Fibroblast of mammary gland (primary cell): ENCODE results near the gene BRD3OS.

Source experiments
- DNase-seq: peaks from one replicate; pipeline ENCODE4 v3.0.0-alpha.2; 2010; ENCODE audit warnings: low read depth
- H3K4me3 ChIP-seq: 2 replicates; pipeline ENCODE4 v1.5.1; 2011; ENCODE audit warnings: low read depth, mild to moderate bottlenecking, low read length, moderate library complexity; ENCODE audit not compliant: control insufficient read depth
- TF ChIP-seq, protein P1 (sequence below): conservative IDR thresholded peaks from 2 replicates; pipeline ENCODE4 v1.5.1; 2011; ENCODE audit warnings: low read depth, low read length, inconsistent platforms; ENCODE audit not compliant: control insufficient read depth, insufficient read depth

The BRD3OS gene

DNA sequence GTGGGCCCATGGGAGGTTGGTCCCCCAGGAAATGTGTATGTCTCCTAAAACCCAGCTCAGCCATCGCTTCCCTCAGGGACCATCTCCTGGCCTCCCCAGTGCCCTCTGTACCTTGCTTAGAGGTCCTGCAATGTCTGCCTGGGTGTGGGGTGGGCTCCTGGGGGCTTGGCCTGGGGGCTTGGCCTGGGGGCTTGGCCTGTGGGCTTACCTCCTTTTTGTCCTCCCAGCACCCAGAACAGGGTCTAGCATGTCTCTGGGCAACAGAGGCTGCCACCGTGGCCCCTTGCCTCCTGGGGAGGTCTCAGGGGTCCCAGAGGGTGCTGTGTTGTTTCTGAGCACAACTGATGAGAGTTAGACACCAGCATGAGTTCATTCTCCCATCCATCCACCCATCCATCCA is 22.5 kb upstream of the BRD3OS start:
- no peak overlapping the region for H3K4me3 ChIP-seq
- DNase-seq: no peak
- TF ChIP-seq, protein P1, sequence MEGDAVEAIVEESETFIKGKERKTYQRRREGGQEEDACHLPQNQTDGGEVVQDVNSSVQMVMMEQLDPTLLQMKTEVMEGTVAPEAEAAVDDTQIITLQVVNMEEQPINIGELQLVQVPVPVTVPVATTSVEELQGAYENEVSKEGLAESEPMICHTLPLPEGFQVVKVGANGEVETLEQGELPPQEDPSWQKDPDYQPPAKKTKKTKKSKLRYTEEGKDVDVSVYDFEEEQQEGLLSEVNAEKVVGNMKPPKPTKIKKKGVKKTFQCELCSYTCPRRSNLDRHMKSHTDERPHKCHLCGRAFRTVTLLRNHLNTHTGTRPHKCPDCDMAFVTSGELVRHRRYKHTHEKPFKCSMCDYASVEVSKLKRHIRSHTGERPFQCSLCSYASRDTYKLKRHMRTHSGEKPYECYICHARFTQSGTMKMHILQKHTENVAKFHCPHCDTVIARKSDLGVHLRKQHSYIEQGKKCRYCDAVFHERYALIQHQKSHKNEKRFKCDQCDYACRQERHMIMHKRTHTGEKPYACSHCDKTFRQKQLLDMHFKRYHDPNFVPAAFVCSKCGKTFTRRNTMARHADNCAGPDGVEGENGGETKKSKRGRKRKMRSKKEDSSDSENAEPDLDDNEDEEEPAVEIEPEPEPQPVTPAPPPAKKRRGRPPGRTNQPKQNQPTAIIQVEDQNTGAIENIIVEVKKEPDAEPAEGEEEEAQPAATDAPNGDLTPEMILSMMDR: no peak

DNA sequence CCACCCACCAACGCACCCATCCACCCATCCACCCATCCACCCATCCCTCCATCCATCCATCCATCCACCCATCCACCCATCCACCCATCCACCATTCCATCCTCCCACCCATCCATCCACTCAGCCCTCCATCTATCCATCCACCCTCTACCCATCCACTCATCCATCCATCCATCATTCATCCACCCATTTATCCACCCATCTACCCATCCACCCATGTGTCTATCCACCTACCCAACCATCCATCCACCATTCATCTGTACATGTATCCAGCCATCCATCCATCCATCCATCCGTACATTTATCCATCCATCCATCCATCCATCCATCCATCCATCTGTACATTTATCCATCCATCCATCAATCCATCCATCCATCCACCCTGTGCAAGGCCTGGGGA is 22.0 kb upstream of the BRD3OS start:
- H3K4me3 ChIP-seq: no peak overlapping the region
- TF ChIP-seq, protein P1: no peak
- DNase-seq: no peak

DNA sequence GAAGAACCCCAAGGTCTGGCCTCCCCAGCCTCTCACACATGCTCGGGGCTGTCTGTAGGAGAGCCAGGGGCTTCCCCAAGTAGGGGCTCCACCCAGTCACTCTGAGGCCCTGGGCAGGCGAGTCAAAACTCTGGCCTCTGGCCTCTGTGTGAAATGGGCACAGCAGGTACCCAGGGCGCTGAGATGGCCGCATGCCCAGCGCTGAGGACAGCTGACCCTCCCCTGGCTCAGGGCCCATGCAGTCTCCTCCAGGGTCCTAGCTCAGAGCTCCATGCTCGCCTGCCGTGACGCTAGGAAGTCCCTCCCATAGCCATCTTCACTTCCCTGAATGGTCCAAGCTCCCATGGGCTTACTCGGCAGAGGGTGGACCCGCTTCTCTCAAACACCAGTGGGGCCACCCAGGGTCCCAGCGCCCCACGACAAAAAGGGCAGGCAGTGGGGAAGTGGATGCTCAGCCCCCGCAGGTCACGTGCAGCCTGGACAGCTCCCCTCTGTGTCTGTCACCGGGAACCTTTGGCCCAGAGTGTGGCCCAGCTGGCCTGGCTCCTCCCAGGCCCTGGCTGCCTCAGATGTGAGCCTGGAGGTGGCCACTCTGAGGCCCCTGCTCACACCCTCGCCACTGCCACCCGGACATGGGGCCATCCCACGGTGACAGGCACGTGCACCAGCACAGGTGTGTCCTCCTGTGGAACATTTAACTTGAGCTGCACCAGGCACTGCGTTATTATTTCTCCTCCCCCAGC is 21.0 kb upstream of the BRD3OS start:
- H3K4me3 ChIP-seq: no peak overlapping the region
- no peak for DNase-seq
- TF ChIP-seq, protein P1: no peak

DNA sequence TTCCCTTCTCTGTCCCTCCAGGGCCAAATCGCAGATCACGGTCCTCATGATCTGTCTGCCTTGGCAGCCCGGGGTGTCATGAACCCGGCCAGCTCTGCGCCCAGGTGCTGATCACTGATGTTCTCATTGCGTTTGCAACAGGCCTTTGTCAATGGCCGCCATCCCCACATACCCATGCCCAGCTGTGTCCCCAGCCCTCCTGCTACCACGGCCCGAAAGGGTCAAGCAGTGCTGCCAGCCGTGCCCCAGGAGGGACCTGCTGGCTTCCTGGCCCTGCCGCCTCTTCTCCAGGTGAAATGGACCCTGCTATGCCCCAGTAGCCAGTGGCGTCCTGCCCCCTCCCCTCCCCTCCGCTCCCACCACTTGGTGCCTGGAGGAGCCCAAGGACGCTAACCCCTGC is 20.4 kb upstream of the BRD3OS start:
- TF ChIP-seq, protein P1: no peak

DNA sequence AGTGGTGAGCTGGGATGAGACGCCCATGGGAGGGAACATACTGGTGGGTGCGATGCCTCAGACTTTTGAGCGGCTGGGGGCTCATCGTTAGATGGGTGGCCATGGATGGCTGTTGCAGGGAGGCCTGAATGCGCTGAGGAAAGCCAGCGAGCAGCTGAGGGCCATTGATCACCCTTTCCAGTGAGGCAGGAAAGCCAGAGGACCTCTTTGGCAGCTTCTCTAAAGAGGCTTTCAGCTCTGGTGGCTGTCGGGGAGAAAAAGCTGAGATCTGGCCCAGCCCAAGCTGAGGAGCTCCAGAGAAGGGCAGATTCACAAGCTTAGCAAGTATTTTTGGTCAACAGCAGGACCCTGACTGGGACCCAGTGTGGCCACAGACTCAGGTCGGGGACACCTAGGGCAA is 19.9 kb upstream of the BRD3OS start:
- no peak overlapping the region for H3K4me3 ChIP-seq
- DNase-seq: no peak
- TF ChIP-seq, protein P1: no peak

More for the DNA sequence above, 20.4 kb upstream of the BRD3OS start:
- H3K4me3 ChIP-seq: no peak overlapping the region
- no peak for DNase-seq

DNA sequence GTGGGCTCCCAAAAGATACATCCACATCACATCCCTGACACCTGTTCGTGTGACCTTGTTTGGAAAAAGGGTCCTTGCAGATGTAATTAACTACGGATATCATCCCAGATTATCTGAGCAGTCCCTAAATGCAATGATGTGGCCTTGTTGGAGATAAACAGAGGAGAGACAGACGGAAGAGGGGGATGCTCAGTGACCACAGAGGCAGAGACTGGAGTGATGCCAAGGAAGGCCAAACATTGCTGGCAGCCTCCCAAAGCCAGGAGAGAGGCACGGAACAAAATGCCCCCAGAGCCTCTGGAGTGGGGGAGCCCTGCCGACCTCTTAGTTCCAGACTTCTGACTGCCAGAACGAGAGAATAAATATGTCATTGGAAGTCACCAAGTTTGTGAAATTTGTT is 18.1 kb upstream of the BRD3OS start:
- TF ChIP-seq, protein P1: no peak
- DNase-seq: no peak

More for the DNA sequence above, 18.1 kb upstream of the BRD3OS start:
- no peak overlapping the region for H3K4me3 ChIP-seq
